K562 treated with DMSO at 1 percent for 12 hours (cell line): ENCODE results near the gene KRTAP9-8. TPM values are rescaled to one million over a fixed set of nuclear protein-coding genes. Genes with fewer than 3 reads are reported as not detected.

ENCODE experiments used
- total RNA-seq: library from RNA; unstranded; fragments of 300-600 nt; gene quantifications from 2 replicates; pipeline ENCODE4 v1.2.3, GENCODE V29; 2022; ENCODE audit not compliant: insufficient read depth

The KRTAP9-8 gene, protein sequence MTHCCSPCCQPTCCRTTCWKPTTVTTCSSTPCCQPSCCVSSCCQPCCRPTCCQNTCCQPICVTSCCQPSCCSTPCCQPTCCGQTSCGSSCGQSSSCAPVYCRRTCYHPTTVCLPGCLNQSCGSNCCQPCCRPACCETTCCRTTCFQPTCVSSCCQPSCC
- total RNA-seq, result not detected in 2 replicates

DNA sequence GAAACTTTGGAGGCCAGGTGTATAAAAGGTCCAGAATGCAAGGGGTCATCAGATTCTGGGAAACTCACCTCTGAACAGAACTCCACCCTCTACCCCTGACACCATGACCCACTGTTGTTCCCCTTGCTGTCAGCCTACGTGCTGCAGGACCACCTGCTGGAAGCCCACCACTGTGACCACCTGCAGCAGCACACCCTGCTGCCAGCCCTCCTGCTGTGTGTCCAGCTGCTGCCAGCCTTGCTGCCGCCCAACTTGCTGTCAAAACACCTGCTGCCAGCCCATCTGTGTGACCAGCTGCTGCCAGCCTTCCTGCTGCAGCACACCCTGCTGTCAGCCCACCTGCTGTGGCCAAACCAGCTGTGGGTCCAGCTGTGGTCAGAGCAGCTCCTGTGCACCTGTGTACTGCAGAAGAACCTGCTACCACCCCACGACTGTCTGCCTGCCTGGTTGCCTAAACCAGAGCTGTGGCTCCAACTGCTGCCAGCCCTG is at the start of gene KRTAP9-8:
TSS of gene KRTAP9-8 (plus strand) at position 51 of the 489 bp plus-strand sequence. CDS start at position 104, 53 bp downstream.

DNA sequence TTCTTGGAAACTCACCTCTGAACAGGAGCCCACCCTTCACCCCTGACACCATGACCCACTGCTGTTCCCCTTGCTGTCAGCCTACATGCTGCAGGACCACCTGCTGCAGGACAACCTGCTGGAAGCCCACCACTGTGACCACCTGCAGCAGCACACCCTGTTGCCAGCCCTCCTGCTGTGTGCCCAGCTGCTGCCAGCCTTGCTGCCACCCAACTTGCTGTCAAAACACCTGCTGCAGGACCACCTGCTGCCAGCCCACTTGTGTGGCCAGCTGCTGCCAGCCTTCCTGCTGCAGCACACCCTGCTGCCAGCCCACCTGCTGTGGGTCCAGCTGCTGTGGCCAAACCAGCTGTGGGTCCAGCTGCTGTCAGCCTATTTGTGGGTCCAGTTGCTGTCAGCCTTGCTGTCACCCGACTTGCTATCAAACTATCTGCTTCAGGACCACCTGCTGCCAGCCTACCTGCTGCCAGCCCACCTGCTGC is 47.9 kb upstream of the KRTAP9-8 start, which contains the start of gene KRTAP9-1:
TSS of gene KRTAP9-1 (plus strand) at position 51 of the 482 bp plus-strand sequence. CDS start at position 51, 0 bp downstream.

DNA sequence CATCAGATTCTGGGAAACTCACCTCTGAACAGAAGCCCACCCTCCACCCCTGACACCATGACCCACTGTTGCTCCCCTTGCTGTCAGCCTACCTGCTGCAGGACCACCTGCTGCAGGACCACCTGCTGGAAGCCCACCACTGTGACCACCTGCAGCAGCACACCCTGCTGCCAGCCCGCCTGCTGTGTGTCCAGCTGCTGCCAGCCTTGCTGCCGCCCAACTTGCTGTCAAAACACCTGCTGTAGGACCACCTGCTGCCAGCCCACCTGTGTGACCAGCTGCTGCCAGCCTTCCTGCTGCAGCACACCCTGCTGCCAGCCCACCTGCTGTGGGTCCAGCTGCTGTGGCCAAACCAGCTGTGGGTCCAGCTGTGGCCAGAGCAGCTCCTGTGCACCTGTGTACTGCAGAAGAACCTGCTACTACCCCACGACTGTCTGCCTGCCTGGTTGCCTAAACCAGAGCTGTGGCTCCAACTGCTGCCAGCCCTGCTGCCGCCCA is 11.2 kb upstream of the KRTAP9-8 start, which contains the start of gene KRTAP9-2:
TSS of gene KRTAP9-2 (plus strand) at position 51 of the 498 bp plus-strand sequence. CDS start at position 58, 7 bp downstream.

DNA sequence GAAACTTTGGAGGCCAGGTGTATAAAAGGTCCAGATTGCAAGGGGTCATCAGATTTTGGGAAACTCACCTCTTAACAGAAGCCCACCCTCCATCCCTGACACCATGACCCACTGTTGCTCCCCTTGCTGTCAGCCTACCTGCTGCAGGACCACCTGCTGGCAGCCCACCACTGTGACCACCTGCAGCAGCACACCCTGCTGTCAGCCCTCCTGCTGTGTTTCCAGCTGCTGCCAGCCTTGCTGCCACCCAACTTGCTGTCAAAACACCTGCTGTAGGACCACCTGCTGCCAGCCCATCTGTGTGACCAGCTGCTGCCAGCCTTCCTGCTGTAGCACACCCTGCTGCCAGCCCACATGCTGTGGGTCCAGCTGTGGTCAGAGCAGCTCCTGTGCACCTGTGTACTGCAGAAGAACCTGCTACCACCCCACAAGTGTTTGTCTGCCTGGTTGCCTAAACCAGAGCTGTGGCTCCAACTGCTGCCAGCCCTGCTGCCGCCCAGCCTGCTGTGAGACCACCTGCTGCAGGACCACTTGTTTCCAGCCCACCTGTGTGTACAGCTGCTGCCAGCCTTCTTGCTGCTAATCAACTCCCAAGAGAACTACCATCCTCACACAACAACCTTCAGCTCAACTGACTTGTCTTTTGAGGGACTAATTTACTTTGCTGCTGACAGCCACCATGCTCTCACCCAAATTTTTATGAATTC is 5.2 kb upstream of the KRTAP9-8 start, which contains the start of gene KRTAP9-3:
TSS of gene KRTAP9-3 (plus strand) at position 51 of the 707 bp plus-strand sequence. CDS start at position 104, 53 bp downstream.

DNA sequence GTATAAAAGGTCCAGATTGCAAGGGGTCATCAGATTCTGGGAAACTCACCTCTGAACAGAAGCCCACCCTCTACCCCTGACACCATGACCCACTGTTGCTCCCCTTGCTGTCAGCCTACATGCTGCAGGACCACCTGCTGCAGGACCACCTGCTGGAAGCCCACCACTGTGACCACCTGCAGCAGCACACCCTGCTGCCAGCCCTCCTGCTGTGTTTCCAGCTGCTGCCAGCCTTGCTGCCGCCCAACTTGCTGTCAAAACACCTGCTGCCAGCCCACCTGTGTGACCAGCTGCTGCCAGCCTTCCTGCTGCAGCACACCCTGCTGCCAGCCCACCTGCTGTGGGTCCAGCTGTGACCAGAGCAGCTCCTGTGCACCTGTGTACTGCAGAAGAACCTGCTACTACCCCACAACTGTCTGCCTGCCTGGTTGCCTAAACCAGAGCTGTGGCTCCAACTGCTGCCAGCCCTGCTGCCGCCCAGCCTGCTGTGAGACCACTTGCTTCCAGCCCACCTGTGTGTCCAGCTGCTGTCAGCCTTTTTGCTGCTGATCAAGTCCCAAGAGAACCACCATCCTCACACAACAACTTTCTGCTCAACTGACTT is 11.9 kb downstream of the KRTAP9-8 start, which contains the start of gene KRTAP9-4:
TSS of gene KRTAP9-4 (plus strand) at position 51 of the 604 bp plus-strand sequence. CDS start at position 85, 34 bp downstream.

DNA sequence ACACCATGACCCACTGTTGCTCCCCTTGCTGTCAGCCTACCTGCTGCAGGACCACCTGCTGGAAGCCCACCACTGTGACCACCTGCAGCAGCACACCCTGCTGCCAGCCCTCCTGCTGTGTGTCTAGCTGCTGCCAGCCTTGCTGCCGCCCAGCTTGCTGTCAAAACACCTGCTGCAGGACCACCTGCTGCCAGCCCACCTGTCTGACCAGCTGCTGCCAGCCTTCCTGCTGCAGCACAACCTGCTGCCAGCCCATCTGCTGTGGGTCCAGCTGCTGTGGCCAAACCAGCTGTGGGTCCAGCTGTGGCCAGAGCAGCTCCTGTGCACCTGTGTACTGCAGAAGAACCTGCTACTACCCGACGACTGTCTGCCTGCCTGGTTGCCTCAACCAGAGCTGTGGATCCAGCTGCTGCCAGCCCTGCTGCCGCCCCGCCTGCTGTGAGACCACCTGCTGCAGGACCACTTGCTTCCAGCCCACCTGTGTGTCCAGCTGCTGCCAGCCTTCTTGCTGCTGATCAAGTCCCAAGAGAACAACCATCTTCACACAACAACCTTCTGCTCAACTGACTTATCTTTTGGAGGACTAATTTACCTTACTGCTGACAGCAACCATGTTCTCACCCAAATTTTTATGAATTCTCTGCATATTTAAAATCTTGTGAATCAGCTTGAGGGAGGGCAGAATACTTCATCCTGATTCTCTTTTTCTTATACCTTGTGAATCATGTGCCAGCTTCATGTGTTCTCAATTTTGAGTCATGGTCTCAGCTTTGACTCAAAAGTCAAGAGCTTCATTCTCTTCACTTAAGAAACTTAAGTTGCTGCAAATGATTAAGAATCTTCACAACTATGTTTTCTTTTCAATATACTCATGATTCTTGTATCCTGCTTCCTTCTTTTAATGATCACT is 17.8 kb downstream of the KRTAP9-8 start, which contains the start of gene KRTAP9-9:
TSS of gene KRTAP9-9 (plus strand) at position 4 of the 910 bp plus-strand sequence.

DNA sequence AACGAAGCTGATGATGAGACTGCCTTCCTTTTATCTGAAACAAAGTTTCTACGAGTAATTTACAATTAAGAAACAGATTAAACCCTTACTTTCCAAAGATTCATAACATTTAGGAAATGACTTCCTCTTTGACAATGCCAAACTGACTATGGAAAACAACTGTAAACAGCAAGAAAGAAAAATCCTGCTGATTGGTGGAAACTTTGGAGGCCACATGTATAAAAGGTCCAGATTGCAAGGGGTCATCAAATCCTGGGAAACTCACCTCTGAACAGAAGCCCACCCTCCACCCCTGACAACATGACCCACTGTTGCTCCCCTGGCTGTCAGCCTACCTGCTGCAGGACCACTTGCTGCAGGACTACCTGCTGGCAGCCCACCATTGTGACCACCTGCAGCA is 27.3 kb downstream of the KRTAP9-8 start, which contains the start of gene KRTAP9-6:
TSS of gene KRTAP9-6 (plus strand) at position 301 of the 400 bp plus-strand sequence. CDS start at position 301, 0 bp downstream.

DNA sequence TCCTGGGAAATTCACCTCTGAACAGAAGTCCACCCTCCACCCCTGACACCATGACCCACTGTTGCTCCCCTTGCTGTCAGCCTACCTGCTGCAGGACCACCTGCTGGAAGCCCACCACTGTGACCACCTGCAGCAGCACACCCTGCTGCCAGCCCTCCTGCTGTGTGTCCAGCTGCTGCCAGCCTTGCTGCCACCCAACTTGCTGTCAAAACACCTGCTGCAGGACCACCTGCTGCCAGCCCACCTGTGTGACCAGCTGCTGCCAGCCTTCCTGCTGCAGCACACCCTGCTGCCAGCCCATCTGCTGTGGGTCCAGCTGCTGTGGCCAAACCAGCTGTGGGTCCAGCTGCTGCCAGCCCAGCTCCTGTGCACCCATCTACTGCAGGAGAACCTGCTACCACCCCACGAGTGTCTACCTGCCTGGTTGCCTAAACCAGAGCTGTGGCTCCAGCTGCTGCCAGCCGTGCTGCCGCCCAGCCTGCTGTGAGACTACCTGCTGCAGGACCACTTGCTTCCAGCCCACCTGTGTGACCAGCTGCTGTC is 37.9 kb downstream of the KRTAP9-8 start, which contains the start of gene KRTAP9-7:
TSS of gene KRTAP9-7 (plus strand) at position 51 of the 543 bp plus-strand sequence. CDS start at position 51, 0 bp downstream.

Other genes with a start within 250 kb of the KRTAP9-8 start
- gene KRTAP3-3, start 243.8 kb upstream of the KRTAP9-8 start, total RNA-seq, result not detected in 2 replicates
- not detected in 2 replicates for gene KRTAP3-2, start 238.1 kb upstream of the KRTAP9-8 start, total RNA-seq
- gene KRTAP3-1, start 228.9 kb upstream of the KRTAP9-8 start, total RNA-seq, result not detected in 2 replicates
- gene KRTAP1-5, start 210.8 kb upstream of the KRTAP9-8 start, total RNA-seq, result not detected in 2 replicates
- gene KRTAP1-4, start 207.8 kb upstream of the KRTAP9-8 start, total RNA-seq, result not detected in 2 replicates
- gene KRTAP1-3, start 203.1 kb upstream of the KRTAP9-8 start, total RNA-seq, result not detected in 2 replicates
- gene KRTAP1-1, start 196.5 kb upstream of the KRTAP9-8 start, total RNA-seq, result not detected in 2 replicates
- gene KRTAP2-1, start 190.7 kb upstream of the KRTAP9-8 start, total RNA-seq, result not detected in 2 replicates
- not detected in 2 replicates for gene KRTAP2-2, start 182.8 kb upstream of the KRTAP9-8 start, total RNA-seq
- not detected in 2 replicates for gene KRTAP2-3, start 177.9 kb upstream of the KRTAP9-8 start, total RNA-seq
- gene KRTAP2-4, start 172.1 kb upstream of the KRTAP9-8 start, total RNA-seq, result not detected in 2 replicates
- not detected in 2 replicates for gene KRTAP4-7, start 153.8 kb upstream of the KRTAP9-8 start, total RNA-seq
- not detected in 2 replicates for gene KRTAP4-8, start 139.9 kb upstream of the KRTAP9-8 start, total RNA-seq
- gene KRTAP4-16, start 135.8 kb upstream of the KRTAP9-8 start, total RNA-seq, result not detected in 2 replicates
- gene KRTAP4-9, start 132.6 kb upstream of the KRTAP9-8 start, total RNA-seq, result not detected in 2 replicates
- not detected in 2 replicates for gene KRTAP4-11, start 119.6 kb upstream of the KRTAP9-8 start, total RNA-seq
- gene KRTAP4-12, start 113.8 kb upstream of the KRTAP9-8 start, total RNA-seq, result not detected in 2 replicates
- not detected in 2 replicates for gene KRTAP4-6, start 97.5 kb upstream of the KRTAP9-8 start, total RNA-seq
- gene KRTAP4-5, start 88.2 kb upstream of the KRTAP9-8 start, total RNA-seq, result not detected in 2 replicates
- gene KRTAP4-4, start 77.3 kb upstream of the KRTAP9-8 start, total RNA-seq, result not detected in 2 replicates
- gene KRTAP4-3, start 69.8 kb upstream of the KRTAP9-8 start, total RNA-seq, result not detected in 2 replicates
- gene KRTAP4-2, start 59.8 kb upstream of the KRTAP9-8 start, total RNA-seq, result not detected in 2 replicates
- not detected in 2 replicates for gene KRTAP4-1, start 53.1 kb upstream of the KRTAP9-8 start, total RNA-seq
- not detected in 2 replicates for gene KRTAP9-1, start 48.1 kb upstream of the KRTAP9-8 start, total RNA-seq
- not detected in 2 replicates for gene KRTAP9-2, start 11.4 kb upstream of the KRTAP9-8 start, total RNA-seq
- not detected in 2 replicates for gene KRTAP9-3, start 5.5 kb upstream of the KRTAP9-8 start, total RNA-seq
- not detected in 2 replicates for gene KRTAP9-4, start 11.7 kb downstream of the KRTAP9-8 start, total RNA-seq
- gene KRTAP9-9, start 17.4 kb downstream of the KRTAP9-8 start, total RNA-seq, result not detected in 2 replicates
- gene KRTAP9-6, start 27.4 kb downstream of the KRTAP9-8 start, total RNA-seq, result not detected in 2 replicates
- gene KRTAP9-7, start 37.7 kb downstream of the KRTAP9-8 start, total RNA-seq, result not detected in 2 replicates
- gene KRTAP29-1, start 64.9 kb downstream of the KRTAP9-8 start, total RNA-seq, result not detected in 2 replicates
- gene KRTAP16-1, start 71.3 kb downstream of the KRTAP9-8 start, total RNA-seq, result not detected in 2 replicates
- not detected in 2 replicates for gene KRTAP17-1, start 77.7 kb downstream of the KRTAP9-8 start, total RNA-seq
- gene KRT33A, start 112.8 kb downstream of the KRTAP9-8 start, total RNA-seq, result not detected in 2 replicates
- gene KRT33B, start 131.8 kb downstream of the KRTAP9-8 start, total RNA-seq, result not detected in 2 replicates
- not detected in 2 replicates for gene KRT34, start 144.3 kb downstream of the KRTAP9-8 start, total RNA-seq
- gene KRT31, start 159.6 kb downstream of the KRTAP9-8 start, total RNA-seq, result not detected in 2 replicates
- gene KRT37, start 186.6 kb downstream of the KRTAP9-8 start, total RNA-seq, result not detected in 2 replicates
- gene KRT38, start 203.0 kb downstream of the KRTAP9-8 start, total RNA-seq, result not detected in 2 replicates
- gene KRT32, start 229.4 kb downstream of the KRTAP9-8 start, total RNA-seq, result not detected in 2 replicates
- gene KRT35, start 243.2 kb downstream of the KRTAP9-8 start, total RNA-seq, result not detected in 2 replicates